ENCODE data around the gene TDG.
A peak's percentile ranks its signal among the peaks of the same experiment; 100 is the strongest.

The TDG gene

GRCh38 chr12:103960616-103961227, 5.0 kb upstream of the TDG start:
- Histone ChIP-seq H3K4me3 (ENCODE audit: low read depth in 1 of 2, low read length in 2 of 2) (no peak overlapping the region), H3K4me1 (ENCODE audit: control insufficient read depth in 1 of 2, insufficient read depth in 2 of 2, low read length in 2 of 2) (peaks cover 14 to 18% of the 10 kb centered on the region in 2 donors), H3K9me3 (ENCODE audit: control insufficient read depth in 1 of 2, low read length in 2 of 2) (no peaks in the 10 kb centered on the region), H3K27ac (ENCODE audit: low read depth, low read length) (no peak overlapping the region), H3K9ac (ENCODE audit: low read depth in 1 of 2, low read length in 2 of 2) (no peak overlapping the region), H3K27me3 (ENCODE audit: control insufficient read depth in 1 of 2, insufficient read depth in 2 of 2, low read length in 2 of 2) (no peaks in the 10 kb centered on the region), H3K36me3 (ENCODE audit: control insufficient read depth in 1 of 2, insufficient read depth in 2 of 2, low read length in 2 of 2) (no peaks in the 10 kb centered on the region)

- H3K9me3 ChIP-seq (ENCODE audit: control insufficient read depth in 1 of 2, low read length in 2 of 2) = no peaks in the 10 kb centered on the region
- H3K36me3 ChIP-seq (ENCODE audit: control insufficient read depth in 1 of 2, insufficient read depth in 2 of 2, low read length in 2 of 2) = no peaks in the 10 kb centered on the region
- H3K4me3 ChIP-seq (ENCODE audit: low read depth in 1 of 2, low read length in 2 of 2) = no peak overlapping the region
- H3K27me3 ChIP-seq (ENCODE audit: control insufficient read depth in 1 of 2, insufficient read depth in 2 of 2, low read length in 2 of 2) = no peaks in the 10 kb centered on the region
- H3K27ac ChIP-seq (ENCODE audit: low read depth, low read length) = no peak overlapping the region
- H3K9ac ChIP-seq (ENCODE audit: low read depth in 1 of 2, low read length in 2 of 2) = no peak overlapping the region
- peaks cover 13 to 15% of the 10 kb centered on the region in 2 donors for H3K4me1 ChIP-seq (ENCODE audit: control insufficient read depth in 1 of 2, insufficient read depth in 2 of 2, low read length in 2 of 2)
Measured at GRCh38 chr12:103962493-103962892, 3.2 kb upstream of the TDG start.

DNA sequence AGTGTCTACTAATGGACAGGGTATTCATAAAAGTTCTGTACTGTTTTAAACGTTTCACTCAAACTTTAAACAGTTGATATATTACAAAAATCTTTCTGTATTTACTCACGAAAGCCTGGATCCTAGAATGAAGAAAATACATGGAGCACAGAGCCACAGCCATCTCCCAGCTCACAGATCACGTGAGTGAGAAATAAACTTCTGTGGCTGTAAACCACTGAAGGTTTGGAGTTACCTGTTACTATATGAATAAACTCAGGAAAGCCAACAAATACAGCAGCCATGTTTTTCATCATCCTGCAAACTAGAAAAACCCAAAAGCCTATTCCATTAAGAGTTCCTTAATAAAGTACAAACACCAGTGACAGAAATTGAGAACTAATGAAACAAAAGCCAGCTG, 867 bp upstream of the TDG start:
- no peak overlapping the region for H3K27ac ChIP-seq (ENCODE audit: low read depth, low read length)
- no peaks in the 10 kb centered on the region for H3K9me3 ChIP-seq (ENCODE audit: control insufficient read depth in 1 of 2, low read length in 2 of 2)
- peak overlapping the region; percentile 98 to 99 for H3K9ac ChIP-seq (ENCODE audit: low read depth in 1 of 2, low read length in 2 of 2)
- peaks cover 13 to 15% of the 10 kb centered on the region in 2 donors for H3K4me1 ChIP-seq (ENCODE audit: control insufficient read depth in 1 of 2, insufficient read depth in 2 of 2, low read length in 2 of 2)
- H3K4me3 ChIP-seq (ENCODE audit: low read depth in 1 of 2, low read length in 2 of 2) = peak overlapping the region; percentile 97 to 99
- H3K36me3 ChIP-seq (ENCODE audit: control insufficient read depth in 1 of 2, insufficient read depth in 2 of 2, low read length in 2 of 2) = peaks cover 0 to 3% of the 10 kb centered on the region in 2 donors
- H3K27me3 ChIP-seq (ENCODE audit: control insufficient read depth in 1 of 2, insufficient read depth in 2 of 2, low read length in 2 of 2) = no peaks in the 10 kb centered on the region

DNA sequence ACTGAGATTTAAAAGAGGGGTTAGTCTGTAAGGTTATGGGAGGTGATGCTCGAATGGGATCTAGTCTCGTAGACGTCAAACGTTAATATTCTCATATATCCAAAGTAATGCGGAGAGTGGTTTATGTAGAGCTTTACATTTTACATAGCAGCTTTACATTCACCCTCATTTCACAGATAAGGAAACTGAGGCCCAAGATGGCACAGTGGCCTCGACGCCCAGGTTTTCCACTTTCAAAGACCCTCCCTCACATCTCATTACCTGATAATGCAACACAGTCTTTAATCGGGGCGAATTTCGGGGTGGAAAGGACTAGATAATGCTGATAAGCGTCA, 450 bp upstream of the TDG start:
- no peaks in the 10 kb centered on the region for H3K9me3 ChIP-seq (ENCODE audit: control insufficient read depth in 1 of 2, low read length in 2 of 2)
- peak overlapping the region; percentile 98 to 99 for H3K9ac ChIP-seq (ENCODE audit: low read depth in 1 of 2, low read length in 2 of 2)
- H3K4me3 ChIP-seq (ENCODE audit: low read depth in 1 of 2, low read length in 2 of 2) = peak overlapping the region; percentile 97 to 99
- H3K27me3 ChIP-seq (ENCODE audit: control insufficient read depth in 1 of 2, insufficient read depth in 2 of 2, low read length in 2 of 2) = no peaks in the 10 kb centered on the region
- peaks cover 0 to 3% of the 10 kb centered on the region in 2 donors for H3K36me3 ChIP-seq (ENCODE audit: control insufficient read depth in 1 of 2, insufficient read depth in 2 of 2, low read length in 2 of 2)
- H3K4me1 ChIP-seq (ENCODE audit: control insufficient read depth in 1 of 2, insufficient read depth in 2 of 2, low read length in 2 of 2) = peaks cover 13 to 15% of the 10 kb centered on the region in 2 donors
- H3K27ac ChIP-seq (ENCODE audit: low read depth, low read length) = peak overlapping the region; percentile 82

GRCh38 chr12:103966736-103967135, 1.1 kb downstream of the TDG start:
- no peaks in the 10 kb centered on the region for H3K27me3 ChIP-seq (ENCODE audit: control insufficient read depth in 1 of 2, insufficient read depth in 2 of 2, low read length in 2 of 2)
- H3K36me3 ChIP-seq (ENCODE audit: control insufficient read depth in 1 of 2, insufficient read depth in 2 of 2, low read length in 2 of 2) = peaks cover 0 to 7% of the 10 kb centered on the region in 2 donors
- peak overlapping the region; percentile 90 for H3K27ac ChIP-seq (ENCODE audit: low read depth, low read length)
- peak overlapping the region; percentile 98 to 99 for H3K9ac ChIP-seq (ENCODE audit: low read depth in 1 of 2, low read length in 2 of 2)
- peaks cover 13 to 15% of the 10 kb centered on the region in 2 donors for H3K4me1 ChIP-seq (ENCODE audit: control insufficient read depth in 1 of 2, insufficient read depth in 2 of 2, low read length in 2 of 2)
- peak overlapping the region; percentile 97 to 99 for H3K4me3 ChIP-seq (ENCODE audit: low read depth in 1 of 2, low read length in 2 of 2)
- H3K9me3 ChIP-seq (ENCODE audit: control insufficient read depth in 1 of 2, low read length in 2 of 2) = no peaks in the 10 kb centered on the region

DNA sequence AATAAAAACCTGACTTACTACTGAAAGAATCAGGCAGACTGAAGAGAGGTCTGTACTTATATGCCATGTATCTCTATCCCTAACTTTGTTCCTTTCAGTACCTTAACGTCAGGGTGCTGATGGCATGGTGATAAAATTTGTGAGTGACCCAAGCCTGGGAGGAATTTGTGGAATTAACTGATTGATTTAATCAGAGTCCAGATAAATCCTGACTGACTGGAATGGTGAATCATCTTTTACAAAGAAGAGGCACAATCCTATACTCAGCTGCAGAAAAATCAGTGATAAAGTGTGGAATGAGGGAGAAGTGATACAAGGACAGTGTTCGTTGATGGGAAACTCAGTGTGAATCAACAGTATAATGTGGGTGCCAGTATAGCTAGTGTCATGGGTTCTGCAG, 3.7 kb downstream of the TDG start:
- Histone ChIP-seq H3K27ac (ENCODE audit: low read depth, low read length) (no peak overlapping the region), H3K9ac (ENCODE audit: low read depth in 1 of 2, low read length in 2 of 2) (no peak overlapping the region), H3K4me3 (ENCODE audit: low read depth in 1 of 2, low read length in 2 of 2) (no peak overlapping the region), H3K9me3 (ENCODE audit: control insufficient read depth in 1 of 2, low read length in 2 of 2) (no peaks in the 10 kb centered on the region), H3K27me3 (ENCODE audit: control insufficient read depth in 1 of 2, insufficient read depth in 2 of 2, low read length in 2 of 2) (no peaks in the 10 kb centered on the region), H3K4me1 (ENCODE audit: control insufficient read depth in 1 of 2, insufficient read depth in 2 of 2, low read length in 2 of 2) (peaks cover 11 to 12% of the 10 kb centered on the region in 2 donors), H3K36me3 (ENCODE audit: control insufficient read depth in 1 of 2, insufficient read depth in 2 of 2, low read length in 2 of 2) (peaks cover 0 to 12% of the 10 kb centered on the region in 2 donors)

DNA sequence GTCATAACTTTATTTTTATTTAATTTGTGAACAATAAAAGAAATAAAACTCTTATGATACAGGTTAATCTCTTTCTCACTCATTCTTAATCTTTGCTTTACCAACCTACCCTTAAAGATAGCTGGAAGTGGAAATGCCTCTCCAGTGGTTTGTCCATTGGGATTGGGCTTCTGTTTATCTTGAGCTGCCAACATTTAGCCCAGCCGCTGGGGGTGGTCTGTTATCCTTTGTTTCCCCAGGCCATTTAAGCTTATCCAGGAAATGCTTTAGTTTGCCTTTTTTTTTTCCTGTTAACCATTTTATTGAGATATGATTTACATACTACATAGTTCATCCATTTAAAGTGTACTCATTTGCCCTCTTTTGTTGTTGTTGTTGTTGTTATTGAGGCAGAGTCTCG, 8.2 kb downstream of the TDG start:
- H3K9me3 ChIP-seq (ENCODE audit: control insufficient read depth in 1 of 2, low read length in 2 of 2) = no peaks in the 10 kb centered on the region
- no peaks in the 10 kb centered on the region for H3K27me3 ChIP-seq (ENCODE audit: control insufficient read depth in 1 of 2, insufficient read depth in 2 of 2, low read length in 2 of 2)
- no peak overlapping the region for H3K4me3 ChIP-seq (ENCODE audit: low read depth in 1 of 2, low read length in 2 of 2)
- no peaks in the 10 kb centered on the region for H3K4me1 ChIP-seq (ENCODE audit: control insufficient read depth in 1 of 2, insufficient read depth in 2 of 2, low read length in 2 of 2)
- no peak overlapping the region for H3K27ac ChIP-seq (ENCODE audit: low read depth, low read length)
- no peak overlapping the region for H3K9ac ChIP-seq (ENCODE audit: low read depth in 1 of 2, low read length in 2 of 2)
- H3K36me3 ChIP-seq (ENCODE audit: control insufficient read depth in 1 of 2, insufficient read depth in 2 of 2, low read length in 2 of 2) = peaks cover 11 to 33% of the 10 kb centered on the region in 2 donors

DNA sequence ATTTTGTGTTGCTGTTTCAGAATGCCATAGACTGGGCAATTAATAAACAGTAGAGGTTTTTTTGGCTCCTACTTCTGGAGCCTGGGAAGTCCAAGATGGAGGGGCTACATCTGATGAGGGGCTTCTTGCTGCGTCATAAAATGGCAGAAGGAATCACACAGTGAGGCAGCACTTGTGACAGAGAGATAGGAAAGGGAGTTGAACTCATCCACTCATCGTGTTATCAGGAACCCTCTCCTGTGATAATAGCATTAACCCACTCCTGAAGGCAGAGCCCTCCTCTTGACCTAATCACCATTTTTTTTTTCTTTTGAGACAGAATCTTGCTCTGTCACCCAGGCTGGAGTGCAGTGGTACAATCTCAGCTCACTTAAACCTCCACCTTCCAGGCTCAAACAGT, 9.7 kb downstream of the TDG start:
- H3K36me3 ChIP-seq (ENCODE audit: control insufficient read depth in 1 of 2, insufficient read depth in 2 of 2, low read length in 2 of 2) = peaks cover 20 to 35% of the 10 kb centered on the region in 2 donors
- no peak overlapping the region for H3K4me3 ChIP-seq (ENCODE audit: low read depth in 1 of 2, low read length in 2 of 2)
- H3K27ac ChIP-seq (ENCODE audit: low read depth, low read length) = no peak overlapping the region
- H3K9me3 ChIP-seq (ENCODE audit: control insufficient read depth in 1 of 2, low read length in 2 of 2) = no peaks in the 10 kb centered on the region
- H3K9ac ChIP-seq (ENCODE audit: low read depth in 1 of 2, low read length in 2 of 2) = no peak overlapping the region
- H3K4me1 ChIP-seq (ENCODE audit: control insufficient read depth in 1 of 2, insufficient read depth in 2 of 2, low read length in 2 of 2) = no peaks in the 10 kb centered on the region
- H3K27me3 ChIP-seq (ENCODE audit: control insufficient read depth in 1 of 2, insufficient read depth in 2 of 2, low read length in 2 of 2) = no peaks in the 10 kb centered on the region

DNA sequence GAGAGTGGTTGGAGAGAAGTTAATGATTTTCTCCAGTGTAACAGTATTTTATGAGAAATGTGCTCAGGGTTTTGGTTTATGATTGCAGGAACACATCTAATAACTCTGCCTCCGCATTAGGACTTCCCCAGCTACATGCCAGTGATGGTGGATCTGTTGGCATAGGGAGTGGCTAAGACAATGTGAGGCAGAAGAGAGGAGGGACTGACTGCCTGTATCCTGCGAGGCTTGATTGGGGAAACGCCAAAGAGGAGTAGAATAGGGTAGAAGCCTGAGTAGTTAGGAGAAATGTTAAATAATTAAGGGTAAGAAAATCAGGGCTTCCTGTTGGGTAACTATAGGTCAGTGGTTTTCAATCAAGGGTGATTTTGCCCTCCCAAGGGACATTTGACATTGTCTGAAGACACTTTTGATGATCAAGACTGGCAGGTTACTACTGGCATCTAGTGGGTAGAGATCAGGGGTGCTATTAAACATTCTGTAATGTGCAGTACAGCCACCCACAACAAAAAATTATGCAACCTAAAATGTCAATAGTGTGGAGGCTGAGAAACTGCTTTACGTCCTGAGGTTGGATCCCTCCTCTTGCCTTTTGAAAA, 12.8 kb downstream of the TDG start:
- Histone ChIP-seq H3K4me1 (ENCODE audit: control insufficient read depth in 1 of 2, insufficient read depth in 2 of 2, low read length in 2 of 2) (no peaks in the 10 kb centered on the region), H3K27me3 (ENCODE audit: control insufficient read depth in 1 of 2, insufficient read depth in 2 of 2, low read length in 2 of 2) (no peaks in the 10 kb centered on the region), H3K9me3 (ENCODE audit: control insufficient read depth in 1 of 2, low read length in 2 of 2) (no peaks in the 10 kb centered on the region), H3K4me3 (ENCODE audit: low read depth in 1 of 2, low read length in 2 of 2) (no peak overlapping the region), H3K36me3 (ENCODE audit: control insufficient read depth in 1 of 2, insufficient read depth in 2 of 2, low read length in 2 of 2) (peaks cover 21 to 54% of the 10 kb centered on the region in 2 donors), H3K27ac (ENCODE audit: low read depth, low read length) (no peak overlapping the region), H3K9ac (ENCODE audit: low read depth in 1 of 2, low read length in 2 of 2) (no peak overlapping the region)

DNA sequence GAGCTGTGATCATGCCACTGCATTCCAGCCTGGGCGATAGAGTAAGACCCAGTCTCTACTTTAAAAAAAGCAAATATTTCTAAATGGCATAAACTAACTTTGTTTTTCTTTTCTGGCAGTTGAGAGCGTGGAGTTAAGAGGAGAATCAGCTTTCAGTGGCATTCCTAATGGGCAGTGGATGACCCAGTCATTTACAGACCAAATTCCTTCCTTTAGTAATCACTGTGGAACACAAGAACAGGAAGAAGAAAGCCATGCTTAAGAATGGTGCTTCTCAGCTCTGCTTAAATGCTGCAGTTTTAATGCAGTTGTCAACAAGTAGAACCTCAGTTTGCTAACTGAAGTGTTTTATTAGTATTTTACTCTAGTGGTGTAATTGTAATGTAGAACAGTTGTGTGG, 21.2 kb downstream of the TDG start:
- no peak overlapping the region for H3K27ac ChIP-seq (ENCODE audit: low read depth, low read length)
- peaks cover 12 to 57% of the 10 kb centered on the region in 2 donors for H3K36me3 ChIP-seq (ENCODE audit: control insufficient read depth in 1 of 2, insufficient read depth in 2 of 2, low read length in 2 of 2)
- H3K4me3 ChIP-seq (ENCODE audit: low read depth in 1 of 2, low read length in 2 of 2) = no peak overlapping the region
- H3K9me3 ChIP-seq (ENCODE audit: control insufficient read depth in 1 of 2, low read length in 2 of 2) = no peaks in the 10 kb centered on the region
- H3K9ac ChIP-seq (ENCODE audit: low read depth in 1 of 2, low read length in 2 of 2) = no peak overlapping the region
- no peaks in the 10 kb centered on the region for H3K4me1 ChIP-seq (ENCODE audit: control insufficient read depth in 1 of 2, insufficient read depth in 2 of 2, low read length in 2 of 2)
- no peaks in the 10 kb centered on the region for H3K27me3 ChIP-seq (ENCODE audit: control insufficient read depth in 1 of 2, insufficient read depth in 2 of 2, low read length in 2 of 2)

Measured in duodenal mucosa (tissue), 2 donors.